Endothelial cell of umbilical vein (primary cell): ENCODE measurements around the gene TGFBR3. TPM values are rescaled to one million over a fixed set of nuclear protein-coding genes. Genes with fewer than 3 reads are reported as not detected.

ENCODE experiments used
- BruUV-seq: library from RNA; stranded (reverse); fragments of 400-500 nt; replicated peaks from 2 replicates; lab custom pipeline; 2021; lab: Mats Ljungman, UMichigan
- CTCF ChIA-PET: fragments of 300-600, 350-600 bp; sonication (Branson Sonifier 250); formaldehyde crosslinking; loops from one replicate; lab custom pipeline; 2021; ENCODE audit warnings: antibody characterized with exemption, inconsistent platforms; lab: Charles Lee
- POLR2A ChIA-PET: fragments of 300-600, 350-600 bp; sonication (Branson Sonifier 250); formaldehyde crosslinking; loops from one replicate; lab custom pipeline; 2021; ENCODE audit warnings: antibody characterized with exemption, inconsistent platforms; lab: Charles Lee
- DNase-seq: peaks from one replicate; pipeline ENCODE4 v3.0.0-alpha.2; 2011; ENCODE audit warnings: low read depth, low spot score
- FAIRE-seq: peaks from 2 replicates; lab custom pipeline; 2011; peaks lifted over from hg19 to GRCh38; lab: Jason Lieb, UNC
- H2AFZ ChIP-seq: 2 replicates; pipeline ENCODE4 v1.6.0; 2012; ENCODE audit warnings: low read depth, low read length, control low read depth, inconsistent platforms
- H3K27ac ChIP-seq: 2 replicates; pipeline ENCODE4 v1.5.1; 2011; ENCODE audit warnings: low read depth, mild to moderate bottlenecking, control low read depth, low read length, moderate library complexity; ENCODE audit not compliant: insufficient read depth
- H3K27me3 ChIP-seq, 2 experiments: 2 replicates each; pipeline versions ENCODE4 v1.6.0 to v1.6.1; 2011; ENCODE audit warnings: low read length in 2 of 2, mixed read lengths in 1 of 2; ENCODE audit not compliant: control insufficient read depth in 2 of 2, insufficient read depth in 2 of 2
- H3K36me3 ChIP-seq, 2 experiments: 2 replicates in 1 of 2; 3 replicates in 1 of 2; pipeline ENCODE4 v1.5.1; 2011; ENCODE audit warnings: low read length in 2 of 2, mild to moderate bottlenecking in 1 of 2, moderate library complexity in 1 of 2; ENCODE audit not compliant: control insufficient read depth in 2 of 2, insufficient read depth in 2 of 2; ENCODE audit errors: extremely low read depth in 1 of 2
- H3K4me1 ChIP-seq: 3 replicates; pipeline ENCODE4 v1.5.1; 2011; ENCODE audit warnings: mild to moderate bottlenecking, low read length; ENCODE audit not compliant: control insufficient read depth, insufficient read depth; ENCODE audit errors: extremely low read depth
- H3K4me2 ChIP-seq: 2 replicates; pipeline ENCODE4 v1.6.1; 2011; ENCODE audit warnings: low read length, control low read depth, mixed read lengths; ENCODE audit not compliant: insufficient read depth
- H3K4me3 ChIP-seq, 3 experiments: fragments of 200-600 bp in 1 of 3; sonication (generic), shearing (Covaris generic) in 1 of 3; replicated peaks in 1 of 3; 2 replicates each; pipeline ENCODE4 v1.5.1; 2011 to 2016; ENCODE audit warnings: control low read depth in 3 of 3, low read length in 3 of 3, mild to moderate bottlenecking in 2 of 3, inconsistent platforms in 1 of 3, low read depth in 1 of 3, moderate library complexity in 1 of 3; ENCODE audit not compliant: insufficient read depth in 1 of 3
- H3K79me2 ChIP-seq: 2 replicates; pipeline ENCODE4 v1.6.0; 2012; ENCODE audit warnings: low read length, inconsistent platforms; ENCODE audit not compliant: control insufficient read depth, insufficient read depth
- H3K9ac ChIP-seq: replicated peaks from 2 replicates; pipeline ENCODE3; 2011; ENCODE audit warnings: low read length, control low read depth; ENCODE audit not compliant: insufficient read depth; ENCODE audit errors: extremely low read depth
- H3K9me1 ChIP-seq: replicated peaks from 3 replicates; pipeline ENCODE4 v1.6.0; 2011; ENCODE audit warnings: mild to moderate bottlenecking, low read length; ENCODE audit not compliant: control insufficient read depth, insufficient read depth; ENCODE audit errors: extremely low read depth
- H3K9me3 ChIP-seq: replicated peaks from 2 replicates; pipeline ENCODE4 v1.5.1; 2012; ENCODE audit warnings: low read length, inconsistent platforms; ENCODE audit not compliant: control insufficient read depth, insufficient read depth
- H4K20me1 ChIP-seq: replicated peaks from 2 replicates; pipeline ENCODE3; 2011; ENCODE audit warnings: mild to moderate bottlenecking, low read length; ENCODE audit not compliant: control insufficient read depth, insufficient read depth; ENCODE audit errors: extremely low read depth
- CTCF ChIP-seq, 2 donors: IDR thresholded peaks; 1 replicate in 1 of 2; 2 replicates in 1 of 2; pipeline ENCODE4 v1.5.1; 2011; ENCODE audit warnings: low read length in 2 of 2, mild to moderate bottlenecking in 2 of 2, moderate library complexity in 2 of 2, control low read depth in 1 of 2, inconsistent platforms in 1 of 2, low read depth in 1 of 2; ENCODE audit not compliant: insufficient read depth in 1 of 2; ENCODE audit errors: extremely low read depth in 1 of 2
- EZH2 ChIP-seq: IDR thresholded peaks from 2 replicates; pipeline ENCODE4 v1.6.1; 2012; ENCODE audit warnings: borderline replicate concordance, low read depth, mild to moderate bottlenecking, moderate library complexity, low read length, inconsistent platforms; ENCODE audit not compliant: severe bottlenecking
- FOS ChIP-seq: IDR thresholded peaks from 2 replicates; pipeline ENCODE4 v1.6.1; 2011; ENCODE audit warnings: mild to moderate bottlenecking, low read length, moderate library complexity, borderline replicate concordance; ENCODE audit not compliant: insufficient read depth
- GATA2 ChIP-seq: IDR thresholded peaks from 2 replicates; pipeline ENCODE4 v1.7.0; 2011; ENCODE audit warnings: low read depth, mild to moderate bottlenecking, moderate library complexity, mixed read lengths, low read length; ENCODE audit not compliant: insufficient read length, insufficient read depth
- JUN ChIP-seq: IDR thresholded peaks from 2 replicates; pipeline ENCODE4 v1.6.1; 2011; ENCODE audit warnings: borderline replicate concordance, low read depth; ENCODE audit not compliant: insufficient read length, insufficient read depth
- MAX ChIP-seq: IDR thresholded peaks from 2 replicates; pipeline ENCODE4 v1.6.1; 2011; ENCODE audit not compliant: insufficient read depth, insufficient read length
- MYC ChIP-seq: IDR thresholded peaks from one replicate; pipeline ENCODE4 v1.6.1; 2011; ENCODE audit warnings: mild to moderate bottlenecking, low read depth, low read length
- POLR2A ChIP-seq: IDR thresholded peaks from 2 replicates; pipeline ENCODE4 v1.6.1; 2012; ENCODE audit warnings: low read depth, mild to moderate bottlenecking, control low read depth, low read length
- POLR2AphosphoS5 ChIP-seq: IDR thresholded peaks from 2 replicates; pipeline ENCODE4 v1.6.1; 2012; ENCODE audit warnings: low read depth, mild to moderate bottlenecking, control low read depth, low read length, moderate library complexity; ENCODE audit not compliant: insufficient read depth
- dilution Hi-C: fragments of 300-500 bp; cut with MboI; formaldehyde crosslinking; loops from one replicate; pipeline ENCODE4 v1.15.0; 2019; ENCODE audit warnings: low sequenced_read_pairs; ENCODE audit not compliant: extremely low pct_ligation_motif_present
- intact Hi-C: fragments of 100-400 bp; cut with micrococcal nuclease; formaldehyde crosslinking; loops from one replicate; pipeline ENCODE4 v1.10.0; 2022
- polyA plus RNA-seq, 4 experiments: library from polyadenylated mRNA; depleted of rRNA in 3 of 4; stranded (reverse) in 3 of 4; unstranded in 1 of 4; fragments of >200 nt; gene quantifications; 2 replicates each; pipeline versions ENCODE4 v1.2.1 to v1.2.3, GENCODE V29; 2011 to 2012; ENCODE audit warnings: missing spikeins in 1 of 4
- total RNA-seq: library from RNA; stranded (reverse); gene quantifications from 2 replicates; pipeline ENCODE4 v1.2.3, GENCODE V29; 2021

TGFBR3 gene
- total and polyA plus RNA-seq, 2 donors (not counting 3 experiments of a cell fraction or from before 2014, with no cell fraction given): 8.0 to 13.4 TPM

GRCh38 chr1:91729621-91730358, 156.2 kb downstream of the TGFBR3 start:
- CTCF ChIA-PET: no interaction called here
- no peaks in the 10 kb centered on the region for H3K27me3 ChIP-seq
- H3K4me3 ChIP-seq: no peak overlapping the region
- TF ChIP-seq MYC (no peak), CTCF (IDR thresholded peaks at IDR 0.05; ENCODE audit: extremely low read depth in 1 of 2, insufficient read depth in 1 of 2, low read depth in 1 of 2, low read length in 2 of 2) (no peak), MAX (no peak), POLR2AphosphoS5 (no peak), GATA2 (no peak), POLR2A (no peak), EZH2 (no peak), JUN (no peak), FOS (no peak)
- FAIRE-seq (no peak), DNase-seq (no peak)
- no peaks in the 10 kb centered on the region for H3K9me1 ChIP-seq
- H3K27ac ChIP-seq: no peak overlapping the region
- H3K4me1 ChIP-seq: peaks cover 26% of the 10 kb centered on the region
- BruUV-seq: no TSS peak
- POLR2A ChIA-PET: no interaction called here
- no peaks in the 10 kb centered on the region for H3K9me3 ChIP-seq
- H4K20me1 ChIP-seq: no peaks in the 10 kb centered on the region
- intact Hi-C loops (no loop called here), dilution Hi-C loops (no loop called here)
- no peak overlapping the region for H2AFZ ChIP-seq
- H3K9ac ChIP-seq: no peak overlapping the region
- H3K4me2 ChIP-seq: no peak overlapping the region
- no peaks in the 10 kb centered on the region for H3K79me2 ChIP-seq
- peaks cover 0 to 4% of the 10 kb centered on the region in 2 experiments for H3K36me3 ChIP-seq
